Activated CD8-positive, alpha-beta memory T cell treated with anti-CD3 and anti-CD28 coated beads for 48 hours (primary cell): ENCODE measurements around the gene H1-8.

ENCODE experiments used
- DNase-seq, 3 experiments: peaks; one replicate each; pipeline ENCODE4 v3.0.0-alpha.2; 2020; ENCODE audit warnings: low read depth in 2 of 3, low spot score in 2 of 3

Gene H1-8

DNA sequence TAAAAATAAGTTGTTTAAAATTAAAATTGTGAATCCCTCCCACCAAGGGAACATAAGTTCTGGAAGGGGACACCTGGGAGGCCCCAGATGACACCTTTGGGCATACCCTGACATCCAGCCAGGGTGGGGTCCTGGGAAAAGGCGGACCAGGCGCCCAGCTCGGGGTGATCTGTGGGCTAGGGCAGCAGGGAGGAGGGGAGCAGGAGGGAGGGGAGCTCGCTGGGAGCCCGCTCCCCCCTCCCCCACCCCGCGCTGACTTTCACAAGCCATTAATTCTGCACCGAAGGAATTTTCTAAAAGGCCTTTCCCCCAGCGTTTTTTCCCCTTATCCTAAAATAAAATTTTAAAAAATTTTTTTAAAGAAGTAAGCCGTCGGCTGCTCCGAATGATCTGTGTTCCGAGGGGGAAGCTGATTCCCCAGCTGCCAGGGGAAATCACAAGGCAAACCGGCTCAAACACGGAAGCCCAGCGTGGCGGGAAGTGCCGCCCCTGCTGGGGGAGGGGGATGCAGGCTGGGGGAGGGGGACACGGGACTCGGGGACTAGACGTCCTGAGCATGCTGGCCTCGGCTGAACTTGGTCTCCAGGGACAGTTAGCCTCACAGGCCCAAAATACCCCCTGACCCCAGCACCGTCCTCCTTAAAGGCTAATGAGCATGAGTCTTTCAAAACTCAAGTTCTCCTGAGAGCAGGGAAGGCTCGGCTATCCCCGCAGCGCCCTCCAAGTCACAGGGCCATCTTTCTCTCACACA is 49.6 kb downstream of the H1-8 start:
- no peak for DNase-seq

DNA sequence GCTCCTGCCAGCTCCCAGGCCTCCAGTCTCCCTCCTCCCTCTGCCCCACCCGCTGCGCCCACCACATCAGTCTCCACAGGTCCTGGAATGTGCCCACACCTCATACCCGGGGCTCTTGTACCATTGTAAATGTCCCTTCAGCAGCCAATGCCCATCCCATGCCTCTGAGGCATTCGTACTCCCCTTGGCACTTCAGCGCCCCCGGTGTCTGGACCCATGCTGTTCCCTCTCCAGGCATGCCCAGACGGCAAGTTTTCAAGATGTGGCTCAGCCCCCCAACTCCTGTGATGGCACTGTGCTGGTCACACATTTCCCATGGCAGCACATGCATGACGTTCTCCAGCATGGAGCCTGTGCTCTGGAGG is 50.2 kb downstream of the H1-8 start:
- no peak for DNase-seq

GRCh38 chr3:129593595-129594339 is 50.8 kb downstream of the H1-8 start:
- DNase-seq = peak in 2 of 3 experiments; percentile 46 to 54

DNA sequence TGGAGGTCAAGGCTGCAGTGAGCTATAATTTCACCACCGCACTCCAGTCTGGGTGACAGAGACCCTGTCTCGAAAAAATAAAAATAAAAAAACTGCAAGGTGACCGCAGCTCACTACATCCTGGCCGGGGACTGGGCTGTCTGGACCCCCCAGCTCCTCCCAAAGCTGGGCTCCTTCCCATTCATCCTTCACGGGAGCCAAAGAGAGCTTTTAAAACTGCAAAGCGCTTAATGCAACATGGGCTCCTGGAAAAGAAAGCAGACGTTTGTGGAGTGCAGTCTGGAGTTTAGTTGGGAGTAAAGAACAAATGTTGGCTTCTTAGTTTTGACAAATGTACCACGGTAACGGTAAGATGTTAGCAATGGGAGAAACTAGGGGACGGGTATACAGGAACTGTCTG is 51.4 kb downstream of the H1-8 start:
- DNase-seq = no peak

- no peak for DNase-seq
These were observed 52.0 kb downstream of the H1-8 start for GRCh38 chr3:129594907-129595390.

GRCh38 chr3:129595544-129596193 is 52.7 kb downstream of the H1-8 start:
- DNase-seq = no peak

DNA sequence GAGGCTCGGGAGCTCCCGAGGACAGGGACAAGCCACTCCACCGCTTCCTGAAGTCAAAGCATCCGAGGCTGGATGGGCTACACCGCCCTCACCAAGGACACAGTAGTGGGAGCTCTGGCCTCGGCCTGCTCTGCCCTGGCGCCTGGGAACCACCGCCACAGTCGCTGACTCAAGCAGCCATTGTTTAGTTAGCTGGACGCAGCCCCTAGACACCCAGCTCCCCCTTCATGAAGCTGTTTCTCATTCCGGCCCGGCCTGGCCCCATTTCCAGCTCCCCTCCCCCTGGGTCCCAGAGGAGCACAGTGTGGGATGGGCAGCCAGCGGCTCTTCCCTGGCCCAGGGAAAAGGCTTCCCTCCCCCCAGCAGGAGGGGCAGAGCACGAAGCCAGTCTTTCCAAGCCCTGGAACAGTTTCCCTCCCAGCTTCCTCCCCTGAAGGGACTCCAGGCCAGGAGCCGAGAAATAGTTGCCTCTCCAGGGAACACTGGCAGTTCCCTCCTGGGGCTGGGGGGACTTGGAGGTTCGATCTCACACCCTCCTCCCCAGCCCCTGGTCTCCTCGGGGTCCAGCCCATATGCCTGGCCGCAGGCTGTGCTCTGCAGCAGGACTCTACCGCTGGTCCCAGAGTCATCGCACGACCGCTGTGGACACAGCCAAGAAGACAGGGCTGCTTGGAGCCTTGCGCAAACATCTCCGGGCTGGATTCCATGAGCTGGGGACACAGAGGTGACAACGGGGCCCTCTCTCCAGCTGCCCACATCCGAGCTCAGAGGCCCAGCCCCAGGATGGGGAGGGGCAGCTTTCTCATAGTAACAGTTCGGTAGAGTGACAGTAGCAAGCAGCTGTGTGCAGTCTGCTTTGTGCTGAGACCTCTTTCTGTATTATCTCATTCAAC is 53.5 kb downstream of the H1-8 start:
- no peak for DNase-seq

- no peak for DNase-seq
These were observed 54.4 kb downstream of the H1-8 start for GRCh38 chr3:129597087-129597999.

- no peak for DNase-seq
These were observed 55.0 kb downstream of the H1-8 start for GRCh38 chr3:129598000-129598381.

DNA sequence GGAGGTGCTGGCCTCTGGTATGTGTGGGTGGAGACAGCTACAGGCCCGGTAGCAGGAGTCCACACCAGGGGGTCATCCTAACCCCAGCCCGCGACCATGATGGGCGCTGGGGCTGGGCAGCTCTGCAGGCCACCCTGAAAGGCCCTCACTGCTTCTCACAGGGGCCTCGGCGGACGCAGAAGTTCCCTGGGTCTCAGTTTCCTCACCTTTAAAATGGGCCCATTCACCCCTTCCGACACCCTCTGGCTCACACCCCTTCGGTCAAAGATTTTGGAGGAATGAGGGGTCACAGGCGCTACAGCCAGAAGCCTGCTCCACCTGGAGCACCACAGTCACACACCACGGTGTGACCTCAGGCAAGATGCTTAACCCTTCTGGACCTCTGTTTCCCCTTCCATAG is 55.5 kb downstream of the H1-8 start:
- no peak for DNase-seq

DNA sequence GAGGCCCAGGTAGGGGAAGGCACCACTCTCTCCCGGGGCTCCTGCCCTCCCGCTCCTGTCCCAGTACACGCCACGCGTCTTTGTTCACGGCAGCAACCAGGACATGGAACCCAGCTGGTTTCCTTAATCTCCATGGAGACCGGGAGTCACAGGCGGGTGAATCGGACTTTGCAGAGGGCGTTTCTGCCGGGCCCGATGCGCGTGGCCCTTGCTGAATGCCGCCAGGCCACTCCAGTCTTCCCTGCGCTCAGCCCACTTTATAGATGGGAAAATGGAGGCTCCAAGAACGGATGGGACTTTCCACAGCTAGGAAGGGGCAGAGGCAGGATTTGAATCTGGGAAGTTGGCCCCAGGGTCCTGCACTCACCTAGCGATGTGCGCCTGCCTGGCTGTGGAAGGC is 56.1 kb downstream of the H1-8 start:
- DNase-seq = no peak

DNA sequence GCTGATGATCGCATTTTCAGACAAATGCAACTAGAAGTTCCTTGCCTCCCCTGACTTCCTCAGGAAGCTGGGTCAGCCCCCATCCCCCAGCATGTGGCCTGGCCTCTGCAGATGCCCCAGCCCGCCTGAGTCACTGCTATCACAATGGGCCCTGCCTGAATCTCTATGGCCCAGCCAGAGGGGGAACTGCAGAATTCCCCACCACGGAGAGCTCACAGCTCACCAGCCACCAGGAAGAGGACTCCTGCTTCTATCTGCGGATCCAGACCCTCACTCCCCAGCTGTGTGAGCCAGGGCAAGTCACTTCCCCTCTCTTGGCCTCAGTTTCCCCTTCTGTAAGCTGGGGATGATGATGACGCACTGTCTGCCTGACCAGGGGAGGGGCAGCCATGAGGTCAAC is 56.6 kb downstream of the H1-8 start:
- DNase-seq = no peak

DNA sequence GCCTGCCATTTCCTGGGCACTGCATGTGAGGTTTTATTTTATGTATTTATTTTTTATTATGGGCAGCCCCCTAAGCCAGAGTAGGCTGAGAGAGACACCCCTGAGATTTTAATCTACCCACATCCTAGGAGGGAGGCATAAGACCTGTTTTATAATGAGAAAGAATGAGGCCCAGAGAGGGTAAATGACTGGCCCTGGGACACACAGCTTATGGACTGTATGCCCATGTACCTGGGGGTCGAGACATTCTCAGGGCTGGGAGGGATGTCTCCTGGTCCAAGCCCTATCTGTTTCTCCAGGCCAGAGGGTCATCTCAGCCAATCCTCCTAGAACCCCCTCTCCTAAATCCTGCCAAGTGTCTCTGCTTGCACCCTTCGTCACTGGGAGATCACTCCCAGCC is 57.4 kb downstream of the H1-8 start:
- no peak for DNase-seq
